ENCODE data around the gene CALML5.

CALML5 gene

DNA sequence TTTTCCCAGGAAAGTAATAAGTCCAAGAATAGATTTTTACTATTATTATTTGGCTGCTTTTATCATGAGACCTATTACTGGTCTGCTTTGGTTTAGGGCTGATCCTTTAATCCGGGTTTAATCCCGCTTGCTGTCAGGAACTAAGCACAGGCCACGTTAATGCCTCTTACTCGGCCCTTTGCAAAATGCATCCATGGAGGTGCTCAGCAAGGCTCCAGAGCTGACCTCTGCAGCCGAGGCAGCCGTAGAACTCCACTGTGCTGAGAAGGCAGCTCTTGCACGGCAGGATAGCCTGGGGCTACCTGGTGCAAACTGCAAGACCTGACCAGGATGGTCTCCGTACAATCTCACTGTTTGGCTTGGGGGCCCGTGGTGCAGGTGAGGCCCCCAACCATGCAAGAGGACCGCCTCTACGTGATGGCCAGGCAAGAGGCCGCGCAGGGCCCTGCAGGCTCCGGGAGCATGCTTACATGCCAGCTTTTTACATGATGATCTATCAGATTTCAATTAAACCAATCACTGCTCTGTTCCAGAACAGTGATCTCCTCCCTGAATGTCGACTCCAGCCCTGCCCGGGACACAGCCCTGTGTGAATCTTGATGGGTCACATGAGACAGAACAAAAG, 15.0 kb upstream of the CALML5 start:
- DNase-seq: no peak

DNA sequence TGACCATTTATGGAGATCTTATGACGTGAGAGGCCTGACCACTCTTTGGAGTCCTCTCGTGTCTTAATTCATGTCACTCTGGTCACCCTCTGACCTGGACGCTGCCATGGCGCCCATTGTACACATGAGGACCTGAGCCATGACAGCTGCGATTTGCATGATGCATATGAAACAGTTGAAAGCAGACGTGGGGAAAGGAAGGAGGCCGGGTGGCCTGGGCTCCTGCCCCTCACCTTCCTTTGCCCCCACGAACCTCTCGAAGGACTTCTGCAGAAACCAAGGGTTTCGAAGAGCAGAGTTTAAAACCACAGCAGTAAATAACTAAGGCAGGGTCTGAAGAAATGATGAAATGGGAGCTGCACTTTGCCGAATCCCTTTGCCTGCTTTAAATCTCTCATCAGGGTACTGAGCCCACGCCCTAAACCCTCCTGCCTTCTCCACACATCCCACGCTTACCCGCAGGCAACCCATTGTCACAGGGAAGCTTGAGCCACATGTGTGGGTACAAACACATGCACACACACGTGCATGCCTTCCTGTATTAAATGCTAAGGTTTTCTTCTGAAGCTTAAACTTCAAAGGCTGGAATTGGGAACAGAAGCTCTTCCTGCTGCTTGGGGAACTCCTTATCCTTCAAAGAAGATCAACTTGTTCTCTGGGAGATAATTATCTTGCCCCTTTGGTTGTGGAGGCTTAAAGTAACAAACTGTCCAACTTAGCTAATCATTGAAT, 13.7 kb upstream of the CALML5 start:
- no peak for DNase-seq

- no peak for DNase-seq
These were observed 13.0 kb upstream of the CALML5 start for GRCh38 chr10:5512331-5512730.

DNA sequence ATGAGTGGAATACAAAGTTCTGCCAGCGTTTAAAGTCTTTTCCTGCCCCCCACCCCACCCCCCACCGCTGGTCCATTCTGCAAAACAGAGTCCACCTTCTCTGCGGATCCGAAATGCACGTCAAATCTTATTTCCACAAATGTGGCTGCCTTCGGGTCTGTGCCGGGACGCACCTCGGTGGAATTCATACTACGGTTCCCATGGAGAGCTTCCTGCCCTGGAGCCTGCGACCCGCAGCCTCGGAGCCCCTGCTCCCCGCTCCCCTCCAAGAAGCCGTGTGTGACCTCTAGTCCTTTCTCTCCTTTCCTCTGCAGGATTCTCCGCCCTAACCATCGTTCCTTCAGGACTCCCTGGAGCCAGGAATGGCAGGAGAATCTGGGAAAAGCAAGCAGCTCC, 12.5 kb upstream of the CALML5 start:
- DNase-seq: no peak

GRCh38 chr10:5511231-5511884, 12.0 kb upstream of the CALML5 start:
- no peak for DNase-seq

DNA sequence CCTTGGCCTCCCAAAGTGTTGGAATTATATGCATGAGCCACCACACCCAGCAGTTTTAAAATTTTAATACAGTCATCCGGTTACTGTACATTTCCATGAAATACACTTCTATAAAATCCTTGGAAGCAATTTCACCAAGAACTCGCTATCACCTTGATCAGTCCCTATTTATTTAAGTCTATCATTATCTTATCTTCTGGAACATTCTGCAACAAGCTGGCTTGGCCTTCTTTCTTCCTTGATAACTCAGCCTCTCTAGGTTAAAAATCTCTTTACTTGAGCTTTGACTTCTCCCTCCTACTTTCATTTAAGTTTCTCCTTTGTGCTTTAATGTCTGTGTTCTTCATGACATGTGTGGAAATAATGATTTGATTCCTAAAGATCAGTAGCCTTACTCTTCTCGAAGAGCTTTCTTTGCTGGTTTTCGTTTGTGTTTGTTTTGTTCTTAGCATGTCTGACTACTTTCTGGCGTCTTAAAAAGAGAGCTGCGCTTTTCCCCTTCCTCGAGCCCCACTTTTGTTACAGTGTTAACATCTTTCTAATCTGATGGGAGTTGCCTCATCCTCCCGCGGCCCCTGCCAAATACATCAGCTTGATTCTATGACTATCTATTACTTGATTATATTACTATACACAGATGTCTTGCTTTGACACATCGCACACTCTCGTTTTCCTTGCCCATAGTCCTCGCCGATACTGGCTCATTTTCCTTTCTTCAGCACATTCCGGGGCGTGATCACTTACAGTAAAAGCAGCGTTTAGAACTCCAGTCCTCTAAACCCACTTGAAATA, 11.1 kb upstream of the CALML5 start:
- no peak for DNase-seq

- DNase-seq: no peak
These were observed 10.3 kb upstream of the CALML5 start for GRCh38 chr10:5509691-5510090.

DNA sequence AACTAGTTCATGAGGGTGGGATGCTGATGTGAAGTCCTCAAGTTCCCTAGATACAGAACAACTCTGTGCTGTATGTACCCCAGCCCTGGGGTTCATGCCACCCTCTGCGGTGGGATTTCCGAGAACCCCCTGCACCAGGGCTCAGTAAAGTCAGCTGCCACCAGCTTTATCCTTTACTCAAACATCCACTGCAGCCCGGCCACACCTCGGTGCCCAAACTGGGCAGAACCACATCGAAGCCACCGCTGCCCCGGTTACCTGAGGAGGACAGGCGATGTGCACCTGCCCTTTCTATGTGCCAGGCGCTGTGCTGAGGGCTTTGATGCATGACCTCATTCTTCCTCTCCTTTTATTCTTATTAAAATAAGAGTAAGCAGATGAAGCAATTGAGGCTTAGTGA, 9.9 kb upstream of the CALML5 start:
- no peak for DNase-seq

DNA sequence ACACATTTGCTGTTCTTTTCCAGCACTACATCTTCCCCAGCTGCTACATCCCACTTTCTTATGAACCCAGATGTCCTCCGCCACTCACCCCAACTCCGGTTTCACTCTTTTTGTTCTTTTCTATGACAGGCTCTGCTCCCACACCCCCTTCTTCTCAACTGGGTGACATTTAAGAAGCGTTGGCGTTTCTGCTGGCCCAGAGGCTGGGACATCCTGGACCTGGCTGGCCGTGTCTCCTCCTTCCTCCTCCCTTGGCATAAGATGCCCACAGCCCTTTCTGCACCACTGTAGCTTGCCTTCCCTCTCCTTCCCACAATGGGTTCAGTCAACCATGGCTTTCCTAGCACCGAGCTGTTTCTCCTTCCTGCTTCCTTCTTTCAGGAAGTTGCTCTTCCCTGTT, 9.4 kb upstream of the CALML5 start:
- DNase-seq: no peak

DNA sequence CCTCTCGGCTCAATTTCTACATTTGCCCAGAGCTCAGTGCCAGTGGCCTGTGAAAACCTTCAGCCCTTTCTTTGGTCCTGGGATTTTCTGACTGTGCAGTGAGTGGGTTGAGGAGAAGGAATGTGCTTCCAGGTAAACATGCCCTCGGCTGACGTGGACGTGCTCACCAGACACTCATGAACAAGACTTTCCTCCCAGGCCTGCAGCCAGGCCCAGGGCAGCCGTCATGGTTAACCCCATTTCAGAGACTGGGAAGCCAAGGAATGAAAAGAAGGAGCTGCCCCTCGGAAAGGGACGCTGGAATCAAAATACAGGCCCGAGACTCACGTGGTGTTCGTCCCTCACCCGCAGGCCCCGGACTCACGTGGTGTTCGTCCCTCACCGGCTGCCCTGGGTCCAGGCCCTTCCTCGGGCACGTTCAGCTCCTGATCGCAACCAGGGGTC, 8.8 kb upstream of the CALML5 start:
- no peak for DNase-seq

DNA sequence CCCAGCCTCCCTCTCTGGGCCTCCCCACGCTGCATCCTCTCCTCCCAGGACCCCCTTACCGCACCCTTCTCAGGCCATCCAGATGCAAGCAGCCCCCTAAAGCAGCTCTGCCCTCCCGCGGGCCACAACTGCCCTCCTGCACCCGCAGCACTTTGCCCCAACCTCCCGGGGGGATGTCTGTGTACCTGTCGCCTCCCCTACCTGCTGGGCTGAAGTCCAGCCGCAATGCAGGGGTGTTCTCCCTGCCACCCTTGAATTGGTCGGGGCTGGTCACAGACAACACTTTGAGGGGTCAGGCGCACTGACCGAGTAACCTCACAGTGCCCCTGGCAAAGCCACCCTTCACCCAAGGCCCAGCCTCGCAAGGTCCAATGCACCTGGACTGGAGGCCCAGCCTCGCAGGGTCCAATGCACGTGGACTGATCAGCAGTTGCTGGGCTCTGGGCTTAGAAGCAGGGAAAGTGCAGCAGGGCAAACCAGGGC, 8.3 kb upstream of the CALML5 start:
- DNase-seq: no peak

DNA sequence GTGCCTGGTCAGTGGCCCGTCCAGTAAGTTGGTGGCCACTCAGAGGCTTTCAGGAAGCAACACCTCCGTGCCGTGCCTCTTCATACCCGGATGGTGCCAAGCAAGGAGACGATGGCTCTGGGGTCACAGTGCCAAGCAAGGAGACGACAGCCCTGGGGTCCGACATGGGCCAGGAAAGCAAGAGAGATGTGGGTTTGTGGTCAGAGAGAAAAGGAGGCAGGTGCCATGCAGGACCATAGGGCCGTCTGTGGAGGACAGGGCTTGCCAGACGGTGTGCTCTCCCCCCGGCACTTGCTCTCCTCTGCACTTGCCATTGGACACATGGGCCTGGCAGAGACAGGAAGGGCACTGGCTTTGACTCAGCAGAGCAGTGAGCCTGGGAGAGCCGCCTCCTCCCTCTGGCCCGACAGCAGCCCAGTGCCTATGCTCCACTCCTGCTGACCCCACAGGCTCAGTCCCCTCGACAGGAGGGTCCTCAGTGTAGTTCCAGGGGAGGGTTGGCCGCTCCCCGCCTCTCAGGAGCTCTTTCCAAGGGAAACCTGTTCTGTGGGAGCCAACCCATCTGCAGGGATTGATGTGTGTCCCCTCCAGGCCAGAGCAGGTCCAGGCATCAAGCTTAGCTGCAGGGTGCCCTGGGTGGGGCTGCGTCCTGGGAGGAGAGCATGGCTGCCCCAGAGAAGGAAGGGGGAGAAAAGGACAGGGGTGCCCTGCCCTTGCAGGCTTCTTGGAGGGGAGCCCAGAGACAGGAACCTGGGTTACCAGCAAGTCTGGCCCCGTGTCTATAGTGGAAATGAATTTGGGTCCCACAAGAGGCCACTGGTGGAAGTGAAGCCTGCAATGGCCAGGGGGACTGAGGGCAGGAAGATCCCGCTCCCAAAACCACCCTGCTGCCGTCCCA, 7.6 kb upstream of the CALML5 start:
- no peak for DNase-seq

GRCh38 chr10:5506246-5506645, 6.9 kb upstream of the CALML5 start:
- no peak for DNase-seq

DNA sequence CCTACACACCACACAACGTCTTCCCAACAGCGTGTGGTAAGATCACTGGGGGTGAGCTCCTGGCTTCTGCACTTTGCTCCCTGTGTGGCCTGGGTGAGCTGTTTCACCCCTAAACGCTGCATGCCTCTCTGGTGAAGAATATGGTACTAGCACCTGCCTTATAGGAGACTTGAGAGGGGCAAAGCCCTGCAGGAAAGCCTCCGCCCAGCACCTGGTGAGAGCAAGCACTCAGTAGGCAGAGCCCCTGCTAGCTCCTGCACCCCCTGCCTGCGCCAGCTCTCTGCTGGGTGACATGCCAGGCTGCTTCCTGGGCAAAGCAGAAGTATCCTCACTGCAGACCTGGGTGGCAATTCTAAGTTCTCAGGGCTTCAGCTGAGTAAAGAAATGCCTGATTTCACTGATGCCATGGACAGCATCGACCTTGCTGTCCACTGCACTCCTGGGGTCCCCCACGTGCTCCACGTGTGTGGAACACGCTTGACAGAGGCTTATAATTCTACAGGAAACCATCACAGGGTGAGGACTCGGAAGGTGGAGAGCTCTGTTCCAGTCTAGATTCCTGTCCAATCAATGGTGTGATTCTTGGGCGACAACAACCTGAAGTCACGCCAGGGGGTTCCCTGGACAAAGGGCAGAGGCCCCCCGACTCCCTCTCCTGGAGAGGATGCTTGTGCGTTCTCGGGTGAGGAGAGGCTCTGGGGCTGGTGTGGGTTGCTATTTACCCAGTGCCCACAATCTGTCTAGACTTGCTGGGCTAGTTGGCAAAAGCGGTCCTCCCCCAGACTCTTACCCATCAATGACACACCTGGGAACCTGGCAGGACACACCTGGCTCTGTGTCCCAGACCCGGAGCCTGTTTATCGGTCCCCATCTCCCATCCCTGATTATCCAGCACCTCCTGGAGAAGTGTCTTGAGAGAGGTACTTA, 5.0 kb upstream of the CALML5 start:
- no peak for DNase-seq

- no peak for DNase-seq
These were observed 4.1 kb upstream of the CALML5 start for GRCh38 chr10:5503477-5503835.

GRCh38 chr10:5502571-5503476, 3.5 kb upstream of the CALML5 start:
- DNase-seq: no peak

DNA sequence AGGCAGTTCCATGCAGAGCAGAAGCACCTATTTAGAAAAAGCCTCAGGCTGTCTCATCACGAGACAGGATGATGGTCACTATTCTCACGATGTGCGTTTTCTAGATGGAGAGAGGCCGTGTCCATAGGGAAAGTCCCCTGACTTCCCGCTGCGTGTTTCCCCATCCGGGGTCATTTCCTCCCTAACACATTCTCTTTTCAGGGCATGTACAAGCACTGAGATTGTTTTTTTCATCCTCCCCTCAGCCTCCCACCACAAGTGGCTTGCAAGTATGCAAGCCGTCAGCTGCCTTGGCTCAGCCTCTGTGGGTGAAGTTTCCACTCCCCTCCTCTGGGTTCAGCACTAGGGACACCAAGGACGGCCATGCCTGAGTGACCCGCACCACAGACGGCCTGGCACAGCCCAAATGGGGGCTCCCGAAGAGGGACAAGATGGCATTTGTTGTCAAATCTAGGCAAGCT, 2.7 kb upstream of the CALML5 start:
- DNase-seq: no peak

GRCh38 chr10:5500910-5501309, 1.5 kb upstream of the CALML5 start:
- no peak for DNase-seq

DNA sequence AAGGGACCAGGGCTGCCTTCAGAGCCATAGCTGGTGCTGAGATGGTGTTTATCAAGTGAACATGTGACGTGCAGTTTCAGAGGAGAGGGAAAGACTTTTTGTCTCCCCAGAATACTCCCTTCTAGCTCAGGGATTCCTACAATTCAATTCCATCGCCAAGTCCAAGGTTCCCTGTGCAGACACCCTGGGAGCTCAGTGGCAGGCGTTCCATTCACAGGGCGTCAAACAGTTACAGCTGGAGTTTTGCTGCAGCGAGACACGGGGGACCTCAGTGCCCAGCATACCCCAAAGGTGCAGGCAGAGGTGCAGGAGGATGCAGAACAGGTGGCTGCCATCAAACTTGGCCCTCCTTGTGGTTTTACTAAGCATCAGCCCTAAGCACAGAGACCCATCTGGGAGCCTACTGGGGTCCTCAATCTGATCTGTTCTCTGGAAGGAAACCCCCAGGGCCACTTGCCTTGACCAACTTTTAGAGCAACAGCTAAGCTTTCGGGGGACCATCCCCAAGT, 846 bp upstream of the CALML5 start:
- DNase-seq: no peak

Data from NCI-H1436 treated with DMSO at 0.1 percent for 48 hours (cell line).